Naive thymus-derived CD8-positive, alpha-beta T cell (primary cell): ENCODE data around the gene TXLNG. TPM values are rescaled to one million over a fixed set of nuclear protein-coding genes. Genes with fewer than 3 reads are reported as not detected.

Experiments used
- ATAC-seq, 2 donors: fragments of 150-1000 bp; cut with Tn5 transposase in 1 of 2; sonication (Bioruptor Pico), chemical (Tn5 transposase) in 1 of 2; 1 replicate in 1 of 2; 2 replicates in 1 of 2; pipeline ENCODE4 v1.10.0; 2021; ENCODE audit warnings: mild to moderate bottlenecking in 2 of 2, moderate library complexity in 2 of 2
- POLR2A ChIA-PET: fragments of 350-600 bp; sonication (Branson Sonifier 250); formaldehyde crosslinking; loops from one replicate; lab custom pipeline; 2021; ENCODE audit warnings: antibody characterized with exemption; lab: Charles Lee
- DNase-seq, 10 donors: peaks; one replicate each; pipeline versions ENCODE4 v3.0.0 to v3.0.0-alpha.2; 2020 to 2022
- H3K27ac Mint-ChIP-seq, 10 donors: one replicate each; pipeline ENCODE4 v1.8.0; 2020 to 2022; ENCODE audit warnings: mild to moderate bottlenecking in 10 of 10, mixed read lengths in 10 of 10, moderate library complexity in 4 of 10, inconsistent platforms in 1 of 10
- H3K27me3 Mint-ChIP-seq, 5 donors: one replicate each; pipeline ENCODE4 v1.8.0; 2021 to 2022; ENCODE audit warnings: mixed read lengths in 5 of 5
- H3K36me3 Mint-ChIP-seq, 3 donors: one replicate each; pipeline ENCODE4 v1.8.0; 2020 to 2022; ENCODE audit warnings: mixed read lengths in 3 of 3, mild to moderate bottlenecking in 2 of 3, inconsistent platforms in 1 of 3
- H3K4me1 Mint-ChIP-seq, 4 donors: one replicate each; pipeline ENCODE4 v1.8.0; 2021 to 2022; ENCODE audit warnings: mixed read lengths in 4 of 4
- H3K4me3 Mint-ChIP-seq, 10 donors: one replicate each; pipeline ENCODE4 v1.8.0; 2020 to 2022; ENCODE audit warnings: mild to moderate bottlenecking in 10 of 10, mixed read lengths in 10 of 10, moderate library complexity in 6 of 10, inconsistent platforms in 1 of 10
- H3K9me3 Mint-ChIP-seq, 9 donors: one replicate each; pipeline ENCODE4 v1.8.0; 2020 to 2022; ENCODE audit warnings: mixed read lengths in 9 of 9, mild to moderate bottlenecking in 3 of 9, inconsistent platforms in 1 of 9, moderate library complexity in 1 of 9
- polyA plus RNA-seq, 3 donors: library from polyadenylated mRNA; unstranded; fragments of 300-500 nt; fragmentation: Illumina TruSeq; gene quantifications; one replicate each; pipeline ENCODE4 v1.2.3, GENCODE V29; 2021
- total RNA-seq, 8 experiments: library from RNA in 2 of 8; stranded (reverse) in 2 of 8; gene quantifications; one replicate each; pipeline ENCODE4 v1.2.3 and lab custom pipeline; 2021 to 2026

Gene TXLNG
- total and polyA plus RNA-seq, 5 experiments from 2014 or later = 15.7 to 28.4 (median 26.0) TPM

DNA sequence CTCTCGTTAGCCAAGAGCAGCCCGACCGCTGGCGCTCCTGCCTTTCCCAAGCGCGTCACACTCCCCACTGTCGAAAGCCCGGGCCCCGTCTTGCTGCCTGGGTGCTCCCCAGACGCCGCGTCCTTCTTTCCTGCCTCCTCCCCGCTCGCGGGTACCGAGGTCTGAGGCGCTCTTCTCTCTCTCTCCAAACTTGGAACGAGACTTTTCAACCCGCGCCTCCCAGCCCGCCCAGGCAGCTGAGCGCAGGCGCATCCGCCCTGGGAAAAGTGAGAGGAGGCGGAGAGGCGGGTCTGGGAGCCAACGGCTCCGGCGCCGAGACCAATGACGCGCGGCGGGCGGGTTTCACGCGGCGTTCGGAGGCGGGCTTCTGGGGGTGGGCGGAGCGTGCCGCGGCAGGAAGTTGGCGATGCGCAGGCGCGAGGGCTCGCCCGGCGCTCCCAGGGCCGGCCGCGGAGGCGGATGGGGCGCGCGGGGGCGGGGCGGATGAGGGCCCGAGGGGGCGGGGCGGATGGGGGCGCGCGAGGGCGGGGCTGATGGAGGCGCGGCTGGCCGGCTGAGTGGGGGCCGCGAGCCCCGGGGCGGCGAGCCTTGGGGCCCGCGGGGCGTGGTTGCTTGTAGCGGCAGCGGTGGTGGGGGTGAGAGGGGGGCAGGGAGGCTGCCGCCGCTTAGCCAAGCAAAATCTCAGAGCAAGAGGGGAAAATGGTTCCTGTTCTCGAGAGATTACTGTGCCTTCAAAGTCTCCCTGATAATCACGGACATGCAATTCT, 84.0 kb downstream of the TXLNG start, which contains the start of gene RBBP7:
TSS of gene RBBP7 (minus strand) at position 268 of the 767 bp plus-strand sequence. CDS start 309 bp downstream, outside the sequence.
- DNase-seq = peak; percentile 85 to 97 (median 93)
- Mint-ChIP-seq H3K36me3 (peaks cover 0 to 15% (median 0%) of the 10 kb centered on the region in 3 donors), H3K4me3 (peak within 1 kb of the TSS; percentile 93 to 99 (median 96)), H3K4me1 (peaks cover 12 to 44% (median 38%) of the 10 kb centered on the region in 4 donors), H3K27ac (peak within 1 kb of the TSS; percentile 93 to 98 (median 98)), H3K9me3 (no peaks in the 10 kb centered on the region), H3K27me3 (no peaks in the 10 kb centered on the region)
- POLR2A ChIA-PET = interaction anchor here (0.5 to 3.0 kb wide), 9 partner anchors 10 to 1015 kb away, joined by 3 to 37 read pairs (median 4); partner anchors contain the start of gene REPS2
- peak; percentile 77 to 80 for ATAC-seq

DNA sequence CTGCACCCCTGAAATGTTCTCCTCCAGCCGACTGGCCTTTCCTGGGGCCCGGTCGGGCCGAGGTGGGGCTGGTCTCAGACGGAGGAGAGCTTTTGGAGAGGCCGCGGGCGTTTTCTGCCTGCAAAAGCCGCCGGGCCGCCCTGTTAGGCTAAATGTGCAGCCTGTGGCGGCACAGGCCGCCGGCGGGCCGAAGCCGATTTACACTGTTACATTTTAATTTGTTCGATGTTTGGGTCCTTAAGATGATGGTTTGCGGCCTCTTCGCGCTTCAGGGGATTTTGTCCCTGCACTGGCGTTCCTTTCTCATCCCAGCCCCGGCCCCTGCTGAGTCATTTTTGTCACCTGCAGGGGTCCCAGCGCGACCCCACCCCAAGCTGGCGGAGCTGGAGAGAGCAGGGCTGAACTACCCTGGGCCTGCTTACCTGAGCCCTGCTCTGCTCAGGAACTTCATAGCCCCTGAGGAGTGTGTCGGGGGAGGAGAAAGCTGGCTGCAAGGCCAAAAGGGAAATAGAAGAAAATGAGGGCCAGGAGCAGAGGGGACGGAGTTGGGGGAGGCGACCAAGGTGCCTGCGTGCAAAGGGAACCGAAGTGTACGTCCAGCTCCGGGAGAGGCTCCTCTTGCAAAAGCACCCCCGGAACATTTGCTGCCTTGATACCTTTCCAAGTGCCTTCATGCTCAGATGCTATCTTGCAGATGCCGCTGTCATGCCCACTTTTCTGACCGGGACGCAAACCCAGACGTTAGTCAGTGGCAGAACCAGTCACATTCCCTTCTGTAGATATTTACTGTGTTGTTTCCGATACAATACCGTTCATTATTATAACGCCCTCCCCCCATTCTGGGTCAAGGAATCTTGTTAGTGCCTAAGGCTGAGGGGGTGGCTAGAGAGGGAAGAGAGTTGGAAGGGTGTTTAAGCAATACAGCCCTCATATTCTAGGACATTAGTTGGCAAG, 84.9 kb downstream of the TXLNG start:
- H3K36me3 Mint-ChIP-seq = peaks cover 0 to 9% (median 0%) of the 10 kb centered on the region in 3 donors
- H3K9me3 Mint-ChIP-seq = no peaks in the 10 kb centered on the region
- peaks cover 7 to 37% (median 31%) of the 10 kb centered on the region in 4 donors for H3K4me1 Mint-ChIP-seq
- POLR2A ChIA-PET = interaction anchor here (0.6 to 3.0 kb wide), 6 partner anchors 9 to 1016 kb away, joined by 4 to 37 read pairs (median 5); partner anchors contain the start of gene REPS2
- peak overlapping the region; percentile 93 to 98 (median 96) for H3K27ac Mint-ChIP-seq
- ATAC-seq (peak; percentile 4 to 16), DNase-seq (peak in 4 of 10 donors; percentile 4 to 79 (median 21))
- H3K27me3 Mint-ChIP-seq = no peaks in the 10 kb centered on the region
- H3K4me3 Mint-ChIP-seq = peak overlapping the region; percentile 76 to 99 (median 86)

DNA sequence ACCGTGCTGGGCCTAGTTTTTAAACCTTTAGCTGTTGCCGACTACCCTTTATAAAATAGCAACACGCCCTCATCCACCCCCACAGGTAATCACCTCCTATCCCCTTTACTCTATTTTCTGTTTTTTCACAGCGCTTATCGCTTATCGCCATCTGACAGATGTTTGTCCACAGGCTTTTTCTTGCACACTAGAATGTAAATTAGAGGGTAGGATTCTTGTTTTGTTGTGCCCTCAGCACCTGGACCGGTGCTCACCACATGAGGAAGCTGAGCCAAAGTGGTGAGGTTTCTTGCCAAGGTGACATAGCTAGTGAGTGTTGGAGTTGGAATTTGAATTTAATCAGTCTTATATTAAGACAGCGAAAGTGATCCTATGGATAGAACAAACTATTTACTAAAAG, 86.8 kb downstream of the TXLNG start:
- no peaks in the 10 kb centered on the region for H3K27me3 Mint-ChIP-seq
- H3K36me3 Mint-ChIP-seq = peaks cover 0 to 5% (median 0%) of the 10 kb centered on the region in 3 donors
- DNase-seq (no peak), ATAC-seq (no peak)
- H3K4me1 Mint-ChIP-seq = peaks cover 5 to 23% (median 20%) of the 10 kb centered on the region in 4 donors
- H3K27ac Mint-ChIP-seq = peak overlapping the region in 4 of 10 donors; percentile 6 to 93 (median 32)
- no peaks in the 10 kb centered on the region for H3K9me3 Mint-ChIP-seq
- POLR2A ChIA-PET = no interaction called here
- H3K4me3 Mint-ChIP-seq = peak overlapping the region in 2 of 10 donors; percentile 22 to 26

DNA sequence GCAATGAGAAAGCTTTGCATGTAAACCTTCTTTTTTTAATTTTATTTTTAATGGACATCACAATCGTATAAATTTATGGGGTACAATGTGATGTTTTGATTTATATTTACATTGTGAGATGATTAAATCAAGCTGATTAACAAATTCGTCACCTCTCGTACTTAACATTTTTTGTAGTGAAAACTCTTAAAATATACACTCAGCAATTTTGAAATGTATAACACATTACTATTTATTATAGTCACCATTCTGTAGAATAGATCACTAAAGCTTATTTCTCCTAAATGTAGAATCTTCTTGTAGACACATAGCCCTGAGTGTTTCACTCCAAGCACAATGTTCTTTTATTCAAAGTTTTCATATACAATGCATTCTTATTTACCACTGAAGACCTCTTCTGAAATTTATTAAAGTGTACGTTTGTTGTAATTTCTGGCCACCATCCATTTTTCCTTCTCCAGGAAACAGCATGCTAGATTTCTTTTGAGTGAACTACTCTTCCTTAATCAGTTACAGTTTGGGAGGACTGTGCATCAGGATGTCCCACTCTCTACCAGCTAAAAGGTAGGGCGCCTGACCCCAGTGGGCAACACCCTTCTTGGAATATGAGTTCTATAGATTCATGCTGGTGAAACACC, 88.3 kb downstream of the TXLNG start:
- H3K4me3 Mint-ChIP-seq = no peak overlapping the region
- DNase-seq (no peak), ATAC-seq (no peak)
- POLR2A ChIA-PET = no interaction called here
- no peaks in the 10 kb centered on the region for H3K27me3 Mint-ChIP-seq
- H3K27ac Mint-ChIP-seq = no peak overlapping the region
- H3K9me3 Mint-ChIP-seq = no peaks in the 10 kb centered on the region
- peaks cover 0 to 12% (median 9%) of the 10 kb centered on the region in 4 donors for H3K4me1 Mint-ChIP-seq
- H3K36me3 Mint-ChIP-seq = no peaks in the 10 kb centered on the region

DNA sequence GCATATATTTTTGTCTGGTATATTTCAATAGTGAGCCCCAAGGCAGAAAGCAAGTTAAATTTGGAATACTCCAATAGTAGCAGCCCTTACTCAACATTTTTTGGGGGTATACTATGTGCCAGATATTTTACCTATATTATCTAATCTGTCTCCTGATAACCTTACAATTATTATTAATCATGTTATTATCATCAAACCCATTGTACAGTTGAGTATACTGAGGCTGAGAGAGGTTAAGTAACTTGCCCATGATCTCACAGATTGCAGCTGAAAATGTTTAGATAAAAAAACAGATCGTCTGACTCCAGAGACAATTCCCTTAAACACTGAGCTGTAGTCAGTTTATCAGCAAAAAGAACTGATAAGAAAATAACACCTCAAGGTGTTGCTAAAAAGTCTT, 90.4 kb downstream of the TXLNG start:
- Mint-ChIP-seq H3K27me3 (no peaks in the 10 kb centered on the region), H3K36me3 (no peaks in the 10 kb centered on the region), H3K4me3 (no peak overlapping the region), H3K9me3 (no peaks in the 10 kb centered on the region), H3K4me1 (peaks cover 0 to 3% (median 0%) of the 10 kb centered on the region in 4 donors), H3K27ac (no peak overlapping the region)
- POLR2A ChIA-PET = no interaction called here
- DNase-seq = no peak
- no peak for ATAC-seq

DNA sequence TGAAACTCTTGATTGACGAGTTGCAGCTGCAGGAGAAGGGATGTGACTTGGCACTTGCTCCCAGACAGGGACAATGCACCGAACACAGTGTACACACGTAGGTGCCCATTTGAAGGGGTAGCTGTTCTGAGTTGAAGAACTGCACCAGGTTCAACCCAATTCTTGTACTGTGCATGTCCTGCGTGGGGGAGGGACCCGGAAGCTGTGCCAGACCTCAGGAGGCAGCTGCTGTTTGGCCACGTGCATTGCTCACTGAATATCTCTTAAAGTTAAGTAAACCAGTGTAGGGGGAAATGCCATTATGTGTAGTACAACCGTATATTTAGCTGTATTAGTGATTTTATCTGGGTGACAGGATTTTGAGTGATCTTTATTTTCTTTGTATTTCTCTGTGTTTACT, 95.9 kb downstream of the TXLNG start:
- peaks cover 0 to 2% (median 0%) of the 10 kb centered on the region in 5 donors for H3K27me3 Mint-ChIP-seq
- H3K36me3 Mint-ChIP-seq = no peaks in the 10 kb centered on the region
- peak overlapping the region in 8 of 10 donors; percentile 47 to 87 (median 65) for H3K27ac Mint-ChIP-seq
- POLR2A ChIA-PET = interaction anchor here (0.6 to 3.9 kb wide), 4 partner anchors 12 to 107 kb away, joined by 3 to 37 read pairs (median 6); partner anchors contain the start of genes RBBP7 and REPS2
- DNase-seq = peak in 1 of 10 donors; percentile 4
- ATAC-seq = peak; percentile 23 to 45
- H3K9me3 Mint-ChIP-seq = no peaks in the 10 kb centered on the region
- peaks cover 0 to 12% (median 3%) of the 10 kb centered on the region in 4 donors for H3K4me1 Mint-ChIP-seq
- H3K4me3 Mint-ChIP-seq = peak overlapping the region; percentile 72 to 87 (median 83)

DNA sequence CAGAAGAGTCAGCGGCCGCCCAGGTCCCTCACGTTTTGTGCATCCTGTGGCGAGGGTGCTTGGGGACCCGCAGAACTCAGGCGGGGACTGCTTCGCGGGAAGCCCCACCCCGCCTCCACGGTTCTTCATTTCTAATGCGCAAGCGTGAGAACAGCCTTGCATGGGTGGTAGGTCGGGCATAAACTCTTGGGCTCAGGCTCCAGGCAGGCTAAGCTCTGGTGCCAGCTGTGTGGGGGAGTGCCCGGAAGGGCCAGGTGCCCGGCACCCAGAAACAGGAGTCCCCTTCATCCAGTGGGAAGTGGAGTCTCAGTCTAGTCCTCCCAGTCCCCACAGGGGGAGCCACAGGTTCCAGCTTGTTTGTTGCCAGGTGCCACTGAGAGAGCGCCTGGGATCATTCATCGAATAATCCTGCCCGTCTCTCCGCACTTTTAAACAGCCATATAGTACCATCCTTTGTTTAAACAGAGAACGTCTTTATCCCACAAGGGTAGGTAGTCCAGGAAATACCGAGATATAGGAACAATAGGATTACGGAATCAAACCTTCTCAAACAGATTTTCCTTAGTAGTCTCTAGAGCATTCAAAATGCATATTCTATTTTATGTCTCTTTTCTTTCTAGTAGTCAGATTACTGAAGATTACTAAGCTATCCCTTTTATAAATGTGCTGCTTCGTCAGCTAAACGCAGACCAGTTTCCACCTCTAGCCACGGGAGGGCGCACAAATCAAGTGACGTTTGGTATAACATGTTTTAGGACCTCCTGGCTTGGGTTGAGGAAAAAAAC, 96.6 kb downstream of the TXLNG start:
- DNase-seq (peak; percentile 42 to 84 (median 60)), ATAC-seq (peak; percentile 81 to 83)
- Mint-ChIP-seq H3K36me3 (no peaks in the 10 kb centered on the region), H3K4me3 (peak overlapping the region; percentile 72 to 87 (median 83)), H3K9me3 (no peaks in the 10 kb centered on the region), H3K4me1 (peaks cover 0 to 12% (median 3%) of the 10 kb centered on the region in 4 donors), H3K27me3 (peaks cover 0 to 2% (median 0%) of the 10 kb centered on the region in 5 donors), H3K27ac (peak overlapping the region; percentile 25 to 92 (median 72))
- POLR2A ChIA-PET = interaction anchor here (0.6 to 3.9 kb wide), 4 partner anchors 13 to 106 kb away, joined by 3 to 37 read pairs (median 6); partner anchors contain the start of genes RBBP7 and REPS2

DNA sequence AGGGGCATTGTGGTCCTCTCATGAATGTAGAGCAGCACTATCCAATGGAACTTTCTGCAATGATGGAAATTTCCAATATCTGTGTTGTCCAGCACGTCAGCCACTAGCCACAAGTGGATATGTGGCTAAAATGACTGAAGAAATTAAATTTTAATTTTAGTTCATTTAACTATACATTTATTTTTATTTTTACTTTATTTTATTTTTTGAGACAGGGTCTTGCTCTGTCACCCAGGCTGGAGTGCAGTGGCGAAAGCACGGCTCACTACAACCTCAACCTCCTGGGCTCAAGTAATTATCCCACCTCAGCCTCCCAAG, 97.2 kb downstream of the TXLNG start:
- DNase-seq = no peak
- peak overlapping the region in 4 of 10 donors; percentile 25 to 87 (median 42) for H3K27ac Mint-ChIP-seq
- peaks cover 0 to 3% (median 0%) of the 10 kb centered on the region in 9 donors for H3K9me3 Mint-ChIP-seq
- POLR2A ChIA-PET = interaction anchor here (1.2 to 3.9 kb wide), 3 partner anchors 13 to 63 kb away, joined by 3 to 37 read pairs (median 10); partner anchors contain the start of genes RBBP7 and REPS2
- peaks cover 0 to 2% (median 0%) of the 10 kb centered on the region in 5 donors for H3K27me3 Mint-ChIP-seq
- peak overlapping the region in 4 of 10 donors; percentile 80 to 87 (median 84) for H3K4me3 Mint-ChIP-seq
- no peak for ATAC-seq
- H3K4me1 Mint-ChIP-seq = peaks cover 0 to 14% (median 5%) of the 10 kb centered on the region in 4 donors
- H3K36me3 Mint-ChIP-seq = no peaks in the 10 kb centered on the region

DNA sequence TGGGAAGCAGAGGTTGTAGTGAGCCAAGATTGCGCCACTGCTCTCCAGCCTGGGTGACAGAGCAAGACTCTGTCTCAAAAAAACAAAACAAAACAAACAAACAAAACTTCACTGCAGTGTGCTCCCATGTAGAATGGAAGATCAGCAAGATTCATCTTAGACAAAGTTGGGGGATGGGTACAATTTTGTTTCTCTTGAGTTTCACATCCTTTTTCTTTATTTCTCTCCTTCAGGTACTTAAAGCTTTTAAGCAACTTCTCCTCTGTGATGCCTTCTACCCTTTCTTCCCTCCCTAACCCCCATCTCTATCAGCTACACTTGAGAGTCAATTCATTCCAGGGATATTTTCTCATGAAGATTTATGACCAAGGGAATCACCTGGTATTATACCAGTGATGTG, 99.4 kb downstream of the TXLNG start:
- DNase-seq (no peak), ATAC-seq (no peak)
- Mint-ChIP-seq H3K27ac (no peak overlapping the region), H3K4me3 (no peak overlapping the region), H3K9me3 (peaks cover 0 to 3% (median 0%) of the 10 kb centered on the region in 9 donors), H3K36me3 (no peaks in the 10 kb centered on the region), H3K4me1 (peaks cover 4 to 25% (median 17%) of the 10 kb centered on the region in 4 donors), H3K27me3 (peaks cover 0 to 2% (median 0%) of the 10 kb centered on the region in 5 donors)
- POLR2A ChIA-PET = no interaction called here

DNA sequence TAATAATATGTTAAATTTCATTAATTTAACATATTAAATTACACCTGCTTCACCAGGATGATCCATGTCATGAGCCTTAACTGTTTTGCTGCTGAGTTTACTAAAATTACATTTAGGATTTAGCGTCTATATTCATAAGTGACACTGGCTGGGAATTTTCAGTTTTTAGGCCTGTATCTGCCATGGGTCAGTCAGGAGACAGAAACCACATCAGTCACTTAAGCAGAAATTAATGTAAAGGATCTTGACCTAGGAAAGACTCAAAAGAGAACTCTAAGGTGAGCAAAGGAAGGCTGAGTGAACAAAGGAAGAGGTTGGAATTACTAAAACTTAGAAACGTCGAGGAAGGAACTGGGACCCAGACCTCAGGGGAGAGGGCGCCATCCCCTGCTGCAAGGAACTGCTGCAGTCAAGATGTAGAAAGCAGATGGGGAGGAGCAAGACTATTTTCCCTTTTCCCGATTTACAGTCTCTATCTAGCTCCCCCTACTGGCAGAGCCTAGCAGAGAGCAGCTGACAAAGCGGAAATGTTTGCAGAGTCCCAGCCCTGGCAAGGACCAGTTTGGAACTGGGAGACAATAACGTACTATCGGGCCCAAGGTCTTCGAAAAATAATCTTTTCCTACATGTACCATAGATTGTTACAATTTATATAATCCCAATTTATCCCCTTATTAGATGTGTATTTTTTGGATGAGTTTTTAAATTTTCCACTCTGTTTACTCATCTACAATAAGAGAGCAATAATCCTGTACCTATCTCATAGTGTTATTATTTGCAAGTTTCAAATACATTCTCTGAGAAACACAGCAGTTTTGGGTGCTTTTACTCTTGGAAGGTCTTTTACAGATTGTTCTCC, 106.5 kb downstream of the TXLNG start:
- no peaks in the 10 kb centered on the region for H3K36me3 Mint-ChIP-seq
- H3K4me1 Mint-ChIP-seq = peaks cover 4 to 19% (median 18%) of the 10 kb centered on the region in 4 donors
- peak overlapping the region in 2 of 10 donors; percentile 5 to 32 for H3K4me3 Mint-ChIP-seq
- peak; percentile 11 to 74 (median 48) for DNase-seq
- no peak overlapping the region for H3K27ac Mint-ChIP-seq
- H3K27me3 Mint-ChIP-seq = no peaks in the 10 kb centered on the region
- peaks cover 0 to 3% (median 0%) of the 10 kb centered on the region in 9 donors for H3K9me3 Mint-ChIP-seq
- POLR2A ChIA-PET = no interaction called here
- ATAC-seq = peak; percentile 32 to 63
